Panc1 (cell line): ENCODE measurements around the gene HBG2. TPM values are rescaled to one million over a fixed set of nuclear protein-coding genes. Genes with fewer than 3 reads are reported as not detected.
"Not testable (repeated sequence)": the region's sequence is repeated elsewhere in the genome, so short reads cannot be mapped to it uniquely, and the experiment has no call there.

Source experiments
- ATAC-seq: fragments of 200-7000 bp; cut with Tn5 transposase; 2 replicates; pipeline ENCODE4 v1.9.1; 2020; ENCODE audit warnings: mild to moderate bottlenecking, moderate library complexity
- BruUV-seq: library from RNA; stranded (reverse); fragments of 400-500 nt; replicated peaks from 2 replicates; lab custom pipeline; 2021; lab: Mats Ljungman, UMichigan
- CTCF ChIA-PET: fragments of 300-600 bp; sonication (Branson Sonifier 250); formaldehyde crosslinking; loops from one replicate; lab custom pipeline; 2022; ENCODE audit warnings: antibody characterized with exemption; lab: Charles Lee
- POLR2A ChIA-PET: fragments of 300-600 bp; sonication (Branson Sonifier 250); formaldehyde crosslinking; loops from one replicate; lab custom pipeline; 2022; ENCODE audit warnings: antibody characterized with exemption; lab: Charles Lee
- DNase-seq: peaks from one replicate; pipeline ENCODE4 v3.0.0-alpha.2; 2010; ENCODE audit warnings: low read depth, low spot score
- H3K27ac ChIP-seq: 2 replicates; pipeline ENCODE4 v1.5.1; 2011; ENCODE audit warnings: mild to moderate bottlenecking, low read length, inconsistent platforms
- H3K27me3 ChIP-seq: fragments of 200-500 bp; sonication (Bioruptor generic); 2 replicates; pipeline ENCODE4 v1.6.0; 2014; ENCODE audit warnings: low read length, inconsistent platforms; ENCODE audit not compliant: control insufficient read depth, insufficient read depth
- H3K36me3 ChIP-seq: fragments of 200-500 bp; sonication (Bioruptor generic); 2 replicates; pipeline ENCODE4 v1.5.1; 2014; ENCODE audit warnings: inconsistent platforms, mild to moderate bottlenecking, low read length, moderate library complexity; ENCODE audit not compliant: control insufficient read depth, insufficient read depth
- H3K4me1 ChIP-seq: 2 replicates; pipeline ENCODE4 v1.5.1; 2011; ENCODE audit warnings: inconsistent platforms, mild to moderate bottlenecking, low read length, moderate library complexity; ENCODE audit not compliant: control insufficient read depth, insufficient read depth
- H3K4me3 ChIP-seq, 2 experiments: 2 replicates each; pipeline ENCODE4 v1.5.1; 2011 to 2012; ENCODE audit warnings: low read depth in 2 of 2, low read length in 2 of 2, mild to moderate bottlenecking in 2 of 2, inconsistent platforms in 1 of 2, moderate library complexity in 1 of 2
- H3K9me3 ChIP-seq: fragments of 200-500 bp; sonication (Bioruptor generic); 2 replicates; pipeline ENCODE4 v1.5.1; 2014; ENCODE audit warnings: low read depth, mild to moderate bottlenecking, inconsistent platforms, low read length, moderate library complexity; ENCODE audit not compliant: control insufficient read depth, insufficient read depth
- POLR2AphosphoS5 ChIP-seq: IDR thresholded peaks from 2 replicates; pipeline ENCODE4 v1.6.1; 2012; ENCODE audit warnings: mild to moderate bottlenecking, low read depth, low read length, moderate library complexity
- SIN3A ChIP-seq: IDR thresholded peaks from 2 replicates; pipeline ENCODE4 v1.6.1; 2012; ENCODE audit warnings: low read depth, mild to moderate bottlenecking, low read length, moderate library complexity, borderline replicate concordance; ENCODE audit not compliant: insufficient read depth
- TCF7L2 ChIP-seq: IDR thresholded peaks from 2 replicates; pipeline ENCODE4 v1.6.1; 2011; ENCODE audit warnings: mild to moderate bottlenecking, low read depth, low read length, inconsistent platforms
- in situ Hi-C: cut with HindIII; loops from 2 replicates; pipeline ENCODE4 v1.10.0; 2016; ENCODE audit warnings: low sequenced_read_pairs, low pct_unique_long_range_greater_than_20kb
- intact Hi-C: fragments of 100-400 bp; cut with micrococcal nuclease; formaldehyde crosslinking; loops from one replicate; pipeline ENCODE4 v1.10.0; 2022; ENCODE audit not compliant: unreplicated experiment
- total RNA-seq: library from RNA; stranded (reverse); gene quantifications from one replicate; pipeline ENCODE4 v1.2.1, GENCODE V29; 2021; ENCODE audit not compliant: unreplicated experiment
- TF ChIP-seq, protein P1 (sequence below): fragments of 450-650 bp; IDR thresholded peaks from 2 replicates; pipeline ENCODE4 v1.5.1; 2017; ENCODE audit warnings: mild to moderate bottlenecking
- TF ChIP-seq, protein P2 (sequence below), 2 experiments: IDR thresholded peaks; 2 replicates each; pipeline ENCODE4 v1.6.1; 2011 to 2012; ENCODE audit warnings: low read depth in 2 of 2, control low read depth in 1 of 2, low read length in 1 of 2, mild to moderate bottlenecking in 1 of 2, moderate library complexity in 1 of 2; ENCODE audit not compliant: insufficient read depth in 1 of 2

Gene HBG2
- total RNA-seq, 1 experiment from 2014 or later, result 6.5 TPM

DNA sequence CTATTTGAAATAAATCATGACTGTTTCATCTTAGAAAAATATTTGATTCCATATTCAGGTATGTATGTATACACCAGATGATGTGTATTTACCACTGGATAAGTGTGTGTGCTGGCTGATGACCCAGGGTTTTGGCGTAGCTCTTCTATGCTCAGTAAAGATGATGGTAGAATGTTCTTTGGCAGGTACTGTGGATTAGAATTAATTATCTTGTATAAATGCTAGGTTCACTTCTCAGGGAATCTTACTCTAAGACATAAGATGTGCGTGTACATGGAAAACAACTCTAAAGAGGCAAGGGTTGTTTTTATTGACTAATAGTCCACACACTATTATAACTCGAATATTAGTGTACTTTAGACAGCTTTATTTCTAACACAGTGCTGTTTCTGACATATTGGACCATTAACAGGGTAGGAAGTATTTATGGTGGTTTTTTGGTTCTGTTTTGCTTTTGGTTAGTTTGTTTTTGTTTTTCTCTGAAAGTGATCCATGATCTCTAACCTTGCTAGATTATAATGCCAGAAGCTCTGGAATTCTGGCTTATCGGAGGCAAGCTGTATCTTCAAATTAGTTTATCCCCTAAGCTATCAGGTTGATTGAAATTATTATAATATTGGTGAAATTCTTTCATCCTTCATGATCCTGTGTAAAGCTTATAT lies 3.9 kb downstream of the HBG2 start:
- ChIA-PET POLR2A (no interaction called here), CTCF (no interaction called here)
- Histone ChIP-seq H3K4me1 (no peaks in the 10 kb centered on the region), H3K36me3 (no peaks in the 10 kb centered on the region), H3K27me3 (no peaks in the 10 kb centered on the region), H3K4me3 (no peak overlapping the region), H3K9me3 (no peaks in the 10 kb centered on the region), H3K27ac (no peak overlapping the region)
- intact Hi-C loops, result no loop called here
- in situ Hi-C loops, result no loop called here
- TF ChIP-seq SIN3A (no peak), TCF7L2 (no peak), POLR2AphosphoS5 (no peak)
- TF ChIP-seq, protein P1, sequence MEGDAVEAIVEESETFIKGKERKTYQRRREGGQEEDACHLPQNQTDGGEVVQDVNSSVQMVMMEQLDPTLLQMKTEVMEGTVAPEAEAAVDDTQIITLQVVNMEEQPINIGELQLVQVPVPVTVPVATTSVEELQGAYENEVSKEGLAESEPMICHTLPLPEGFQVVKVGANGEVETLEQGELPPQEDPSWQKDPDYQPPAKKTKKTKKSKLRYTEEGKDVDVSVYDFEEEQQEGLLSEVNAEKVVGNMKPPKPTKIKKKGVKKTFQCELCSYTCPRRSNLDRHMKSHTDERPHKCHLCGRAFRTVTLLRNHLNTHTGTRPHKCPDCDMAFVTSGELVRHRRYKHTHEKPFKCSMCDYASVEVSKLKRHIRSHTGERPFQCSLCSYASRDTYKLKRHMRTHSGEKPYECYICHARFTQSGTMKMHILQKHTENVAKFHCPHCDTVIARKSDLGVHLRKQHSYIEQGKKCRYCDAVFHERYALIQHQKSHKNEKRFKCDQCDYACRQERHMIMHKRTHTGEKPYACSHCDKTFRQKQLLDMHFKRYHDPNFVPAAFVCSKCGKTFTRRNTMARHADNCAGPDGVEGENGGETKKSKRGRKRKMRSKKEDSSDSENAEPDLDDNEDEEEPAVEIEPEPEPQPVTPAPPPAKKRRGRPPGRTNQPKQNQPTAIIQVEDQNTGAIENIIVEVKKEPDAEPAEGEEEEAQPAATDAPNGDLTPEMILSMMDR, result no peak
- TF ChIP-seq, protein P2, sequence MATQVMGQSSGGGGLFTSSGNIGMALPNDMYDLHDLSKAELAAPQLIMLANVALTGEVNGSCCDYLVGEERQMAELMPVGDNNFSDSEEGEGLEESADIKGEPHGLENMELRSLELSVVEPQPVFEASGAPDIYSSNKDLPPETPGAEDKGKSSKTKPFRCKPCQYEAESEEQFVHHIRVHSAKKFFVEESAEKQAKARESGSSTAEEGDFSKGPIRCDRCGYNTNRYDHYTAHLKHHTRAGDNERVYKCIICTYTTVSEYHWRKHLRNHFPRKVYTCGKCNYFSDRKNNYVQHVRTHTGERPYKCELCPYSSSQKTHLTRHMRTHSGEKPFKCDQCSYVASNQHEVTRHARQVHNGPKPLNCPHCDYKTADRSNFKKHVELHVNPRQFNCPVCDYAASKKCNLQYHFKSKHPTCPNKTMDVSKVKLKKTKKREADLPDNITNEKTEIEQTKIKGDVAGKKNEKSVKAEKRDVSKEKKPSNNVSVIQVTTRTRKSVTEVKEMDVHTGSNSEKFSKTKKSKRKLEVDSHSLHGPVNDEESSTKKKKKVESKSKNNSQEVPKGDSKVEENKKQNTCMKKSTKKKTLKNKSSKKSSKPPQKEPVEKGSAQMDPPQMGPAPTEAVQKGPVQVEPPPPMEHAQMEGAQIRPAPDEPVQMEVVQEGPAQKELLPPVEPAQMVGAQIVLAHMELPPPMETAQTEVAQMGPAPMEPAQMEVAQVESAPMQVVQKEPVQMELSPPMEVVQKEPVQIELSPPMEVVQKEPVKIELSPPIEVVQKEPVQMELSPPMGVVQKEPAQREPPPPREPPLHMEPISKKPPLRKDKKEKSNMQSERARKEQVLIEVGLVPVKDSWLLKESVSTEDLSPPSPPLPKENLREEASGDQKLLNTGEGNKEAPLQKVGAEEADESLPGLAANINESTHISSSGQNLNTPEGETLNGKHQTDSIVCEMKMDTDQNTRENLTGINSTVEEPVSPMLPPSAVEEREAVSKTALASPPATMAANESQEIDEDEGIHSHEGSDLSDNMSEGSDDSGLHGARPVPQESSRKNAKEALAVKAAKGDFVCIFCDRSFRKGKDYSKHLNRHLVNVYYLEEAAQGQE (IDR thresholded peaks at IDR 0.05; ENCODE audit: insufficient read depth in 1 of 2, low read depth in 2 of 2, low read length in 1 of 2), result no peak
- ATAC-seq (no peak), DNase-seq (no peak)
- BruUV-seq, result no TSS peak

DNA sequence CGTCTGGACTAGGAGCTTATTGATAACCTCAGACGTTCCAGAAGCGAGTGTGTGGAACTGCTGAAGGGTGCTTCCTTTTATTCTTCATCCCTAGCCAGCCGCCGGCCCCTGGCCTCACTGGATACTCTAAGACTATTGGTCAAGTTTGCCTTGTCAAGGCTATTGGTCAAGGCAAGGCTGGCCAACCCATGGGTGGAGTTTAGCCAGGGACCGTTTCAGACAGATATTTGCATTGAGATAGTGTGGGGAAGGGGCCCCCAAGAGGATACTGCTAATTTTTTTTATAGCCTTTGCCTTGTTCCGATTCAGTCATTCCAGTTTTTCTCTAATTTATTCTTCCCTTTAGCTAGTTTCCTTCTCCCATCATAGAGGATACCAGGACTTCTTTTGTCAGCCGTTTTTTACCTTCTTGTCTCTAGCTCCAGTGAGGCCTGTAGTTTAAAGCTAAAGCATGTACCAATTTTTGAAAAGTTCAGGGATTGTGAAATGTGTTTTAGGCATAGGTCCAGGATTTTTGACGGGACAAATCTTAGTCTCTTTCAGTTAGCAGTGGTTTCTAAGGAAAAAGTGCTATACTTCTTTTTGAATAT lies 4.7 kb downstream of the HBG2 start, which contains the start of gene HBG1:
Gene HBG1, minus strand, starts transcription at position 51 of the 590 bp plus-strand sequence. CDS start 53 bp downstream, outside the sequence.
- H3K4me3 ChIP-seq, H3K36me3 ChIP-seq, DNase-seq, in situ Hi-C loops, POLR2A ChIA-PET, BruUV-seq, CTCF ChIA-PET, intact Hi-C loops, H3K27ac ChIP-seq, H3K4me1 ChIP-seq, H3K9me3 ChIP-seq, H3K27me3 ChIP-seq, ATAC-seq: not testable (repeated sequence)

DNA sequence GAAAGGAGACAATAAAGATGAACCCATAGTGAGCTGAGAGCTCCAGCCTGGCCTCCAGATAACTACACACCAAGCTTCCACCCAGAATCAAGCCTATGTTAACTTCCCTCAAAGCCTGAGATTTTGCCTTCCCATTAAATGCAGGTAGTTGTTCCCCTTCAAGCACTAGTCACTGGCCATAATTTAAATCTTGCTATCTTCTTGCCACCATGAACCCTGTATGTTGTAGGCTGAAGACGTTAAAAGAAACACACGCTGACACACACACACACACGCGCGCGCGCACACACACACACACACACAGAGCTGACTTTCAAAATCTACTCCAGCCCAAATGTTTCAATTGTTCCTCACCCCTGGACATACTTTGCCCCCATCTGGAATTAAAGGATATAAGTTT lies 6.1 kb downstream of the HBG2 start:
- DNase-seq, H3K4me3 ChIP-seq, CTCF ChIA-PET, POLR2A ChIA-PET, intact Hi-C loops, H3K27me3 ChIP-seq, ATAC-seq, H3K27ac ChIP-seq, H3K36me3 ChIP-seq, in situ Hi-C loops, H3K4me1 ChIP-seq, BruUV-seq, H3K9me3 ChIP-seq: not testable (repeated sequence)
